H9 (cell line): ENCODE data around the gene SFRP5. TPM values are rescaled to one million over a fixed set of nuclear protein-coding genes. Genes with fewer than 3 reads are reported as not detected.

Experiments
- DNase-seq: peaks from one replicate; pipeline ENCODE4 v3.0.0-alpha.2; 2017
- H2AFZ ChIP-seq: one replicate; pipeline ENCODE4 v1.6.1; 2013; ENCODE audit warnings: mild to moderate bottlenecking, low read length, control low read depth, moderate library complexity
- H2AK5ac ChIP-seq: 2 replicates; pipeline ENCODE4 v1.6.1; 2013; ENCODE audit warnings: low read length, control low read depth, mixed read lengths; ENCODE audit not compliant: insufficient read length
- H2BK120ac ChIP-seq: one replicate; pipeline ENCODE4 v1.6.1; 2013; ENCODE audit warnings: low read depth, mild to moderate bottlenecking, low read length, control low read depth, inconsistent platforms; ENCODE audit not compliant: poor library complexity, severe bottlenecking
- H2BK12ac ChIP-seq: 2 replicates; pipeline ENCODE4 v1.6.1; 2013; ENCODE audit warnings: low read length, control low read depth, mixed read lengths, low read depth; ENCODE audit not compliant: insufficient read length
- H2BK15ac ChIP-seq: 2 replicates; pipeline ENCODE4 v1.6.1; 2013; ENCODE audit warnings: low read depth, low read length, control low read depth
- H2BK20ac ChIP-seq: one replicate; pipeline ENCODE4 v1.6.1; 2013; ENCODE audit warnings: low read depth, mild to moderate bottlenecking, low read length, control low read depth, inconsistent platforms; ENCODE audit not compliant: poor library complexity, severe bottlenecking
- H2BK5ac ChIP-seq: 2 replicates; pipeline ENCODE4 v1.6.1; 2013; ENCODE audit warnings: low read length, control low read depth, mixed read lengths; ENCODE audit not compliant: insufficient read length
- H3K14ac ChIP-seq: 2 replicates; pipeline ENCODE4 v1.6.1; 2013; ENCODE audit warnings: low read length, control low read depth; ENCODE audit not compliant: insufficient read depth
- H3K18ac ChIP-seq: 2 replicates; pipeline ENCODE4 v1.6.1; 2013; ENCODE audit warnings: low read depth, mild to moderate bottlenecking, mixed read lengths, low read length, control low read depth; ENCODE audit not compliant: insufficient read length
- H3K23ac ChIP-seq: 2 replicates; pipeline ENCODE4 v1.6.1; 2013; ENCODE audit warnings: low read length, control low read depth, mixed read lengths, low read depth; ENCODE audit not compliant: insufficient read length
- H3K23me2 ChIP-seq: 2 replicates; pipeline ENCODE4 v1.6.1; 2013; ENCODE audit warnings: low read depth, mild to moderate bottlenecking, mixed read lengths, low read length, control low read depth; ENCODE audit not compliant: insufficient read length, poor library complexity, severe bottlenecking
- H3K27ac ChIP-seq: 2 replicates; pipeline ENCODE4 v1.5.1; 2013; ENCODE audit warnings: low read length, control low read depth, mixed read lengths, low read depth; ENCODE audit not compliant: insufficient read length
- H3K27me3 ChIP-seq: 2 replicates; pipeline ENCODE4 v1.6.1; 2013; ENCODE audit warnings: low read length, control low read depth, inconsistent platforms; ENCODE audit not compliant: insufficient read depth
- H3K4ac ChIP-seq: 2 replicates; pipeline ENCODE4 v1.6.1; 2013; ENCODE audit warnings: low read depth, mild to moderate bottlenecking, control low read depth, inconsistent platforms, low read length, moderate library complexity
- H3K4me1 ChIP-seq: 2 replicates; pipeline ENCODE4 v1.6.1; 2013; ENCODE audit warnings: low read length, control low read depth, inconsistent platforms; ENCODE audit not compliant: insufficient read depth
- H3K4me2 ChIP-seq: 2 replicates; pipeline ENCODE4 v1.6.1; 2013; ENCODE audit warnings: low read length, control low read depth, mixed read lengths; ENCODE audit not compliant: insufficient read length, insufficient read depth
- H3K56ac ChIP-seq: 2 replicates; pipeline ENCODE4 v1.6.1; 2013; ENCODE audit warnings: low read depth, mild to moderate bottlenecking, mixed read lengths, low read length, control low read depth; ENCODE audit not compliant: insufficient read length
- H3K79me1 ChIP-seq: 2 replicates; pipeline ENCODE4 v1.6.1; 2013; ENCODE audit warnings: low read depth, mild to moderate bottlenecking, moderate library complexity, low read length, control low read depth, inconsistent platforms; ENCODE audit not compliant: insufficient read depth, poor library complexity, severe bottlenecking
- H3K79me2 ChIP-seq: 2 replicates; pipeline ENCODE4 v1.6.1; 2013; ENCODE audit warnings: low read length, control low read depth, inconsistent platforms; ENCODE audit not compliant: insufficient read depth
- H3K9ac ChIP-seq: 2 replicates; pipeline ENCODE4 v1.6.1; 2013; ENCODE audit warnings: low read length, control low read depth, mixed read lengths; ENCODE audit not compliant: insufficient read length; ENCODE audit errors: extremely low read depth
- H3K9me3 ChIP-seq: one replicate; pipeline ENCODE4 v1.6.1; 2013; ENCODE audit warnings: low read depth, low read length, inconsistent platforms; ENCODE audit not compliant: control insufficient read depth
- H3T11ph ChIP-seq: one replicate; pipeline ENCODE4 v1.6.1; 2013; ENCODE audit warnings: mild to moderate bottlenecking, low read length, control low read depth, inconsistent platforms
- H4K20me1 ChIP-seq: one replicate; pipeline ENCODE4 v1.6.1; 2013; ENCODE audit not compliant: control insufficient read depth, insufficient read length, insufficient read depth
- H4K5ac ChIP-seq: 2 replicates; pipeline ENCODE4 v1.6.1; 2013; ENCODE audit warnings: low read depth, mild to moderate bottlenecking, mixed read lengths, low read length, control low read depth; ENCODE audit not compliant: insufficient read length
- H4K8ac ChIP-seq: replicated peaks from 2 replicates; pipeline ENCODE4 v1.6.1; 2013; ENCODE audit warnings: low read length, control low read depth, mixed read lengths, low read depth; ENCODE audit not compliant: insufficient read length
- H4K91ac ChIP-seq: 2 replicates; pipeline ENCODE4 v1.6.1; 2013; ENCODE audit warnings: low read depth, mild to moderate bottlenecking, moderate library complexity, mixed read lengths, low read length, control low read depth; ENCODE audit not compliant: insufficient read length
- H3K27ac Mint-ChIP-seq, 3 experiments: 2 replicates in 2 of 3; 3 replicates in 1 of 3; pipeline ENCODE4 v1.8.0; 2020 to 2021; ENCODE audit warnings: mixed read lengths in 3 of 3, mild to moderate bottlenecking in 1 of 3, moderate library complexity in 1 of 3
- H3K27me3 Mint-ChIP-seq: 2 replicates; pipeline ENCODE4 v1.8.0; 2021; ENCODE audit warnings: low read depth, mild to moderate bottlenecking, moderate library complexity, mixed read lengths
- H3K36me3 Mint-ChIP-seq, 3 experiments: 2 replicates in 2 of 3; 3 replicates in 1 of 3; pipeline ENCODE4 v1.8.0; 2020 to 2021; ENCODE audit warnings: low read depth in 3 of 3, mixed read lengths in 3 of 3; ENCODE audit not compliant: insufficient read depth in 1 of 3
- H3K4me1 Mint-ChIP-seq, 2 experiments: 2 replicates each; pipeline ENCODE4 v1.8.0; 2020; ENCODE audit warnings: mixed read lengths in 2 of 2
- H3K4me3 Mint-ChIP-seq, 2 experiments: 2 replicates in 1 of 2; 3 replicates in 1 of 2; pipeline ENCODE4 v1.8.0; 2020 to 2021; ENCODE audit warnings: mild to moderate bottlenecking in 2 of 2, mixed read lengths in 2 of 2, moderate library complexity in 1 of 2
- H3K9me3 Mint-ChIP-seq, 2 experiments: 2 replicates in 1 of 2; 3 replicates in 1 of 2; pipeline ENCODE4 v1.8.0; 2020; ENCODE audit warnings: mild to moderate bottlenecking in 2 of 2, mixed read lengths in 2 of 2, moderate library complexity in 1 of 2
- WGBS: extraction: QIAGEN DNeasy Blood & Tissue Kit; methylation state at CpG from one replicate; pipeline ENCODE4 v1.1.7; 2013; ENCODE audit warnings: missing lambda C conversion rate, low lambda C conversion rate, mixed read lengths; ENCODE audit not compliant: insufficient read length; ENCODE audit errors: extremely low coverage; 5-methylcytosine and 5-hydroxymethylcytosine counted together
- total RNA-seq: library from RNA; stranded (reverse); gene quantifications from 2 replicates; pipeline ENCODE4 v1.2.1, GENCODE V29; 2021
- TF ChIP-seq, protein P1 (sequence below): fragments of 200-600 bp; sonication (generic); conservative IDR thresholded peaks from 3 replicates; pipeline ENCODE4 v1.8.0; 2021; ENCODE audit warnings: antibody characterized with exemption, mild to moderate bottlenecking

Gene SFRP5
- total RNA-seq, 1 experiment from 2014 or later, result 1.7 TPM

DNA sequence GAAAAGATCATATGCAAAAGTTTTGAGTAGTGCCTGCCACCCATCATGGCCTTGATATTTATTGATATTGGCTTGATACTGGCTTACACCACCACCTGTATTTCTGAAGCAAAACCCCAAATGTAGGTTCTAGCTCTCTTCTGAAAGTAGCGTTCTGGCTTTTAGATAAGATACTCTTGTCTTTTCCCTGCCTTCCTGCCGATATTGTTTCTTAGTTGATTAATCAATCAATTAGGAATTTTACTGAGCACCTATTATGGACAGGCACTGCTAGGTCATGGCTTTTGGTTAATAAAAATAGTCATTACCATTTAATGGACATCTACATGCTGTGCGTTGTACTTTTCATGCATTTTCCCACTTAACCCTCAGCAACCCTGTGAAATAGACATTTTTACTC lies 7.9 kb downstream of the SFRP5 start:
- Histone ChIP-seq H4K20me1 (no peaks in the 10 kb centered on the region), H2AK5ac (no peak overlapping the region), H3K27ac (no peak overlapping the region), H3K18ac (no peak overlapping the region), H3K56ac (no peak overlapping the region), H3K27me3 (no peaks in the 10 kb centered on the region; the same call in 1 of the 2 replicates), H3T11ph (no peak overlapping the region), H3K79me1 (no peaks in the 10 kb centered on the region), H3K14ac (no peak overlapping the region), H3K23ac (no peak overlapping the region), H3K4ac (no peak overlapping the region), H2BK120ac (no peak overlapping the region), H3K23me2 (no peaks in the 10 kb centered on the region), H4K91ac (no peak overlapping the region), H2BK12ac (no peak overlapping the region), H2BK15ac (no peak overlapping the region), H2BK5ac (no peak overlapping the region), H3K4me1 (no peaks in the 10 kb centered on the region), H4K5ac (no peak overlapping the region), H3K9ac (no peak overlapping the region), H3K4me2 (no peak overlapping the region), H4K8ac (no peak overlapping the region), H2BK20ac (no peak overlapping the region), H2AFZ (no peak overlapping the region), H3K79me2 (no peaks in the 10 kb centered on the region), H3K9me3 (no peaks in the 10 kb centered on the region)
- Mint-ChIP-seq H3K4me1 (peaks cover 23 to 41% of the 10 kb centered on the region in 2 experiments), H3K27me3 (peaks cover 16% of the 10 kb centered on the region), H3K9me3 (no peaks in the 10 kb centered on the region), H3K27ac (no peak overlapping the region), H3K36me3 (peaks cover 5 to 31% (median 9%) of the 10 kb centered on the region in 3 experiments), H3K4me3 (no peak overlapping the region)
- TF ChIP-seq, protein P1, sequence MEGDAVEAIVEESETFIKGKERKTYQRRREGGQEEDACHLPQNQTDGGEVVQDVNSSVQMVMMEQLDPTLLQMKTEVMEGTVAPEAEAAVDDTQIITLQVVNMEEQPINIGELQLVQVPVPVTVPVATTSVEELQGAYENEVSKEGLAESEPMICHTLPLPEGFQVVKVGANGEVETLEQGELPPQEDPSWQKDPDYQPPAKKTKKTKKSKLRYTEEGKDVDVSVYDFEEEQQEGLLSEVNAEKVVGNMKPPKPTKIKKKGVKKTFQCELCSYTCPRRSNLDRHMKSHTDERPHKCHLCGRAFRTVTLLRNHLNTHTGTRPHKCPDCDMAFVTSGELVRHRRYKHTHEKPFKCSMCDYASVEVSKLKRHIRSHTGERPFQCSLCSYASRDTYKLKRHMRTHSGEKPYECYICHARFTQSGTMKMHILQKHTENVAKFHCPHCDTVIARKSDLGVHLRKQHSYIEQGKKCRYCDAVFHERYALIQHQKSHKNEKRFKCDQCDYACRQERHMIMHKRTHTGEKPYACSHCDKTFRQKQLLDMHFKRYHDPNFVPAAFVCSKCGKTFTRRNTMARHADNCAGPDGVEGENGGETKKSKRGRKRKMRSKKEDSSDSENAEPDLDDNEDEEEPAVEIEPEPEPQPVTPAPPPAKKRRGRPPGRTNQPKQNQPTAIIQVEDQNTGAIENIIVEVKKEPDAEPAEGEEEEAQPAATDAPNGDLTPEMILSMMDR, result no peak
- no peak for DNase-seq
- no CpG with 5 or more reads among the region's 3 CpGs for WGBS
